B cell (primary cell): ENCODE data around the gene KRT27. TPM values are rescaled to one million over a fixed set of nuclear protein-coding genes. Genes with fewer than 3 reads are reported as not detected.
"Not testable (repeated sequence)": the region's sequence is repeated elsewhere in the genome, so short reads cannot be mapped to it uniquely, and the experiment has no call there.

Experiments used
- ATAC-seq: fragments of 200-7000 bp; cut with Tn5 transposase; one replicate; pipeline ENCODE4 v1.10.0; 2021; ENCODE audit warnings: low read depth, mild to moderate bottlenecking, moderate number of reproducible peaks, moderate library complexity
- CTCF ChIA-PET: fragments of 350-600 bp; sonication (Branson Sonifier 250); formaldehyde crosslinking; loops from one replicate; lab custom pipeline; 2021; ENCODE audit warnings: antibody characterized with exemption, inconsistent platforms; lab: Charles Lee
- POLR2A ChIA-PET: fragments of 350-600 bp; sonication (Branson Sonifier 250); formaldehyde crosslinking; loops from one replicate; lab custom pipeline; 2021; ENCODE audit warnings: antibody characterized with exemption; lab: Charles Lee
- DNase-seq: peaks from one replicate; pipeline ENCODE4 v3.0.0; 2013
- H2AFZ ChIP-seq: 2 replicates; pipeline ENCODE4 v1.6.1; 2012; ENCODE audit warnings: mild to moderate bottlenecking, low read depth, low read length; ENCODE audit not compliant: insufficient read depth, poor library complexity, severe bottlenecking
- H3K27ac ChIP-seq, 2 donors: 1 replicate in 1 of 2; 2 replicates in 1 of 2; pipeline ENCODE4 v1.5.1; 2012 to 2013; ENCODE audit warnings: low read length in 2 of 2, mild to moderate bottlenecking in 2 of 2, moderate library complexity in 1 of 2
- H3K27me3 ChIP-seq, 4 experiments: fragments of 200-600 bp in 1 of 4; sonication (generic) in 1 of 4; replicated peaks in 1 of 4; 1 replicate in 2 of 4; 2 replicates in 2 of 4; pipeline versions ENCODE4 v1.6.1 to v1.7.0; 2013 to 2016; ENCODE audit warnings: low read length in 3 of 4, mild to moderate bottlenecking in 2 of 4, mixed read lengths in 1 of 4, moderate library complexity in 1 of 4; ENCODE audit not compliant: insufficient read depth in 4 of 4, control insufficient read depth in 3 of 4; ENCODE audit errors: control extremely low read depth in 1 of 4
- H3K36me3 ChIP-seq, 2 experiments: replicated peaks in 1 of 2; 1 replicate in 1 of 2; 2 replicates in 1 of 2; pipeline versions ENCODE4 v1.6.1 to v1.7.1; 2013; ENCODE audit warnings: low read length in 1 of 2; ENCODE audit not compliant: insufficient read depth in 2 of 2, control insufficient read depth in 1 of 2; ENCODE audit errors: control extremely low read depth in 1 of 2, extremely low read depth in 1 of 2
- H3K4me1 ChIP-seq, 2 donors: fragments of 200-600 bp in 1 of 2; sonication (generic) in 1 of 2; 1 replicate in 1 of 2; 2 replicates in 1 of 2; pipeline versions ENCODE4 v1.5.1 to v1.6.1; 2013 to 2017; ENCODE audit warnings: low read length in 2 of 2; ENCODE audit not compliant: control insufficient read depth in 2 of 2, insufficient read depth in 2 of 2
- H3K4me2 ChIP-seq: replicated peaks from 2 replicates; pipeline ENCODE3; 2012; ENCODE audit warnings: mild to moderate bottlenecking, low read depth, low read length; ENCODE audit not compliant: poor library complexity, severe bottlenecking
- H3K4me3 ChIP-seq, 5 experiments: fragments of 200-600 bp in 1 of 5; sonication (generic) in 1 of 5; 1 replicate in 3 of 5; 2 replicates in 2 of 5; pipeline versions ENCODE4 v1.5.1 to v1.7.0; 2011 to 2016; ENCODE audit warnings: low read length in 4 of 5, mild to moderate bottlenecking in 4 of 5, low read depth in 2 of 5, control low read depth in 1 of 5, moderate library complexity in 1 of 5; ENCODE audit not compliant: insufficient read depth in 1 of 5; ENCODE audit errors: control extremely low read depth in 1 of 5, extremely low read depth in 1 of 5
- H3K79me2 ChIP-seq: fragments of 200-600 bp; sonication (generic); one replicate; pipeline ENCODE4 v1.6.0; 2016; ENCODE audit warnings: low read length; ENCODE audit not compliant: control insufficient read depth, insufficient read depth
- H3K9ac ChIP-seq: fragments of 200-600 bp; sonication (generic); 2 replicates; pipeline ENCODE4 v1.6.1; 2017; ENCODE audit warnings: mild to moderate bottlenecking, low read length, moderate library complexity
- H3K9me3 ChIP-seq, 3 donors: one replicate each; pipeline versions ENCODE4 v1.6.1 to v1.7.1; 2013; ENCODE audit warnings: low read length in 2 of 3; ENCODE audit not compliant: control insufficient read depth in 2 of 3, insufficient read depth in 1 of 3; ENCODE audit errors: control extremely low read depth in 1 of 3
- H4K20me1 ChIP-seq: 2 replicates; pipeline ENCODE4 v1.6.0; 2012; ENCODE audit warnings: mild to moderate bottlenecking, low read length; ENCODE audit not compliant: insufficient read depth, control insufficient read depth, poor library complexity, severe bottlenecking
- H3K27ac Mint-ChIP-seq: one replicate; pipeline ENCODE4 v1.8.0; 2021; ENCODE audit warnings: mixed read lengths
- H3K27me3 Mint-ChIP-seq: one replicate; pipeline ENCODE4 v1.8.0; 2021; ENCODE audit warnings: mixed read lengths
- H3K4me1 Mint-ChIP-seq: one replicate; pipeline ENCODE4 v1.8.0; 2021; ENCODE audit warnings: mixed read lengths
- H3K4me3 Mint-ChIP-seq: one replicate; pipeline ENCODE4 v1.8.0; 2021; ENCODE audit warnings: mixed read lengths
- H3K9me3 Mint-ChIP-seq: one replicate; pipeline ENCODE4 v1.8.0; 2022; ENCODE audit warnings: mixed read lengths; ENCODE audit not compliant: insufficient read depth
- CTCF ChIP-seq: fragments of 200-600 bp; IDR thresholded peaks from one replicate; pipeline ENCODE4 v1.8.0; 2022; ENCODE audit warnings: antibody characterized with exemption, mild to moderate bottlenecking
- EZH2 ChIP-seq: IDR thresholded peaks from 2 replicates; pipeline ENCODE4 v1.6.1; 2012; ENCODE audit warnings: borderline replicate concordance, low read depth, mild to moderate bottlenecking, moderate library complexity, low read length; ENCODE audit not compliant: insufficient read depth, poor library complexity, severe bottlenecking
- WGBS: methylation state at CpG from one replicate; pipeline ENCODE4 v1.1.5; 2013; ENCODE audit warnings: missing lambda C conversion rate; ENCODE audit not compliant: insufficient coverage; 5-methylcytosine and 5-hydroxymethylcytosine counted together
- intact Hi-C: fragments of 100-400 bp; cut with micrococcal nuclease; formaldehyde crosslinking; loops from one replicate; pipeline ENCODE4 v1.10.0; 2022
- polyA plus RNA-seq: library from polyadenylated mRNA; depleted of rRNA; stranded (reverse); fragments of >200 nt; gene quantifications from 2 replicates; pipeline ENCODE4 v1.2.3, GENCODE V29; 2012
- total RNA-seq, 2 donors: library from RNA; stranded (reverse); fragments of 120-200 nt in 1 of 2; gene quantifications; 1 replicate in 1 of 2; 2 replicates in 1 of 2; pipeline versions ENCODE4 v1.2.3 to v1.2.4, GENCODE V29; 2013 to 2022

Gene KRT27
- total and polyA plus RNA-seq, 2 donors (not counting 1 experiment from before 2014, with no cell fraction given): not detected

- Histone ChIP-seq H2AFZ (no peak overlapping the region), H3K79me2 (no peaks in the 10 kb centered on the region), H3K9me3 (peaks cover 0 to 4% (median 3%) of the 10 kb centered on the region in 3 donors), H3K36me3 (peaks cover 0 to 12% of the 10 kb centered on the region in 2 experiments), H3K4me1 (peaks cover 8 to 13% of the 10 kb centered on the region in 2 donors), H3K4me3 (no peak overlapping the region), H3K9ac (no peak overlapping the region), H3K4me2 (no peak overlapping the region), H4K20me1 (no peaks in the 10 kb centered on the region), H3K27me3 (peaks cover 0 to 16% (median 12%) of the 10 kb centered on the region in 4 experiments), H3K27ac (no peak overlapping the region)
- Mint-ChIP-seq H3K4me3 (no peak overlapping the region), H3K9me3 (peaks cover 6% of the 10 kb centered on the region), H3K27ac (no peak overlapping the region), H3K4me1 (peaks cover 17% of the 10 kb centered on the region), H3K27me3 (peaks cover 29% of the 10 kb centered on the region)
- DNase-seq (no peak), ATAC-seq (no peak)
- WGBS: 100% methylated on average over 1 of the region's 3 CpGs
- CTCF ChIA-PET: interaction anchor here (0.9 to 1.3 kb wide), 3 partner anchors 13 to 846 kb away, joined by 3 to 5 read pairs (median 3); no protein-coding TSS in a partner anchor
- POLR2A ChIA-PET: no interaction called here
- intact Hi-C loops: loop anchor here (5.0 to 10.0 kb wide), 4 partner anchors 252 to 1366 kb away; partner anchors contain the start of genes CCR7, DNAJC7 and KCNH4
- TF ChIP-seq EZH2: no peak
- no peak for TF ChIP-seq CTCF
Observed at GRCh38 chr17:40816569-40816968, 34.2 kb upstream of the KRT27 start.

GRCh38 chr17:40815381-40815780, 33.0 kb upstream of the KRT27 start:
- DNase-seq (no peak), ATAC-seq (no peak)
- POLR2A ChIA-PET: no interaction called here
- peaks cover 0 to 4% (median 3%) of the 10 kb centered on the region in 3 donors for H3K9me3 ChIP-seq
- H3K9ac ChIP-seq: no peak overlapping the region
- Mint-ChIP-seq H3K27ac (no peak overlapping the region), H3K9me3 (peaks cover 6% of the 10 kb centered on the region), H3K4me3 (no peak overlapping the region), H3K4me1 (peaks cover 17% of the 10 kb centered on the region), H3K27me3 (peaks cover 34% of the 10 kb centered on the region)
- TF ChIP-seq CTCF (no peak), EZH2 (no peak)
- H3K27me3 ChIP-seq: peaks cover 0 to 26% (median 16%) of the 10 kb centered on the region in 4 experiments
- H3K27ac ChIP-seq: no peak overlapping the region
- no peaks in the 10 kb centered on the region for H3K79me2 ChIP-seq
- peaks cover 0 to 12% of the 10 kb centered on the region in 2 experiments for H3K36me3 ChIP-seq
- H2AFZ ChIP-seq: no peak overlapping the region
- H3K4me3 ChIP-seq: no peak overlapping the region
- no peak overlapping the region for H3K4me2 ChIP-seq
- peaks cover 8 to 13% of the 10 kb centered on the region in 2 donors for H3K4me1 ChIP-seq
- WGBS: no CpG with 5 or more reads among the region's 1 CpG
- CTCF ChIA-PET: interaction anchor here (1.1 to 1.4 kb wide), 4 partner anchors 10 to 848 kb away, joined by 3 to 5 read pairs (median 4); no protein-coding TSS in a partner anchor
- intact Hi-C loops: loop anchor here (5.0 to 10.0 kb wide), 4 partner anchors 251 to 1367 kb away; partner anchors contain the start of genes CCR7, DNAJC7 and KCNH4
- no peaks in the 10 kb centered on the region for H4K20me1 ChIP-seq

- POLR2A ChIA-PET, H3K27ac Mint-ChIP-seq, DNase-seq, H3K9me3 Mint-ChIP-seq, H3K27ac ChIP-seq, H4K20me1 ChIP-seq, H3K9me3 ChIP-seq, H3K79me2 ChIP-seq, ATAC-seq, H3K9ac ChIP-seq, H2AFZ ChIP-seq, H3K4me2 ChIP-seq, H3K4me3 ChIP-seq, H3K4me3 Mint-ChIP-seq: not testable (repeated sequence)
- WGBS: no CpG with 5 or more reads among the region's 3 CpGs
- CTCF ChIA-PET: interaction anchor here (1.1 to 1.4 kb wide), 2 partner anchors 10 to 848 kb away, joined by 3 to 5 read pairs; no protein-coding TSS in a partner anchor
- Histone ChIP-seq H3K36me3 (peaks cover 0 to 12% of the 10 kb centered on the region in 2 experiments), H3K4me1 (peaks cover 8 to 13% of the 10 kb centered on the region in 2 donors), H3K27me3 (peaks cover 0 to 29% (median 21%) of the 10 kb centered on the region in 4 experiments)
- H3K27me3 Mint-ChIP-seq: peaks cover 42% of the 10 kb centered on the region
- intact Hi-C loops: loop anchor here (5.0 to 10.0 kb wide), 4 partner anchors 250 to 1368 kb away; partner anchors contain the start of genes CCR7, DNAJC7 and KCNH4
- H3K4me1 Mint-ChIP-seq: peaks cover 13% of the 10 kb centered on the region
Observed at GRCh38 chr17:40814657-40815056, 32.3 kb upstream of the KRT27 start.
